Measurements from ENCODE around the gene UPF3A.
A peak's percentile ranks its signal among the peaks of the same experiment; 100 is the strongest.
"Not testable (repeated sequence)": the region's sequence is repeated elsewhere in the genome, so short reads cannot be mapped to it uniquely, and the experiment has no call there.

UPF3A gene

GRCh38 chr13:114281351-114282040 is at the start of gene UPF3A:
UPF3A (plus strand) TSS chr13:114281601; CDS start chr13:114281640, 39 bp downstream.
- peak; percentile 79 for DNase-seq (ENCODE audit: low read depth)

GRCh38 chr13:114231886-114232285 is 49.5 kb upstream of the UPF3A start:
- no peak for DNase-seq (ENCODE audit: low read depth)

GRCh38 chr13:114234266-114234644 is 47.1 kb upstream of the UPF3A start:
- DNase-seq (ENCODE audit: low read depth): no peak

GRCh38 chr13:114234645-114235421 is 46.6 kb upstream of the UPF3A start, which contains the start of gene CDC16:
CDC16 (plus strand) TSS chr13:114234897; CDS start chr13:114235085, 188 bp downstream.
- peak; percentile 89 for DNase-seq (ENCODE audit: low read depth)

GRCh38 chr13:114235697-114236096 is 45.7 kb upstream of the UPF3A start:
- no peak for DNase-seq (ENCODE audit: low read depth)

GRCh38 chr13:114236227-114236626 is 45.2 kb upstream of the UPF3A start:
- DNase-seq (ENCODE audit: low read depth): no peak

- no peak for DNase-seq (ENCODE audit: low read depth)
Measured at GRCh38 chr13:114237415-114238112, 43.8 kb upstream of the UPF3A start.

GRCh38 chr13:114241918-114242317 is 39.5 kb upstream of the UPF3A start:
- no peak for DNase-seq (ENCODE audit: low read depth)

- DNase-seq (ENCODE audit: low read depth): no peak
Measured at GRCh38 chr13:114243971-114244370, 37.4 kb upstream of the UPF3A start.

- no peak for DNase-seq (ENCODE audit: low read depth)
Measured at GRCh38 chr13:114244637-114245036, 36.8 kb upstream of the UPF3A start.

- DNase-seq (ENCODE audit: low read depth): no peak
Measured at GRCh38 chr13:114248011-114248410, 33.4 kb upstream of the UPF3A start.

GRCh38 chr13:114249077-114249476 is 32.3 kb upstream of the UPF3A start:
- DNase-seq (ENCODE audit: low read depth): no peak

GRCh38 chr13:114251639-114252440 is 29.6 kb upstream of the UPF3A start:
- not testable (repeated sequence) for DNase-seq (ENCODE audit: low read depth)

GRCh38 chr13:114256547-114256946 is 24.9 kb upstream of the UPF3A start:
- no peak for DNase-seq (ENCODE audit: low read depth)

- no peak for DNase-seq (ENCODE audit: low read depth)
Measured at GRCh38 chr13:114257014-114257413, 24.4 kb upstream of the UPF3A start.

GRCh38 chr13:114258589-114258988 is 22.8 kb upstream of the UPF3A start:
- no peak for DNase-seq (ENCODE audit: low read depth)

GRCh38 chr13:114259374-114259773 is 22.0 kb upstream of the UPF3A start:
- DNase-seq (ENCODE audit: low read depth): no peak

- no peak for DNase-seq (ENCODE audit: low read depth)
Measured at GRCh38 chr13:114259974-114260373, 21.4 kb upstream of the UPF3A start.

GRCh38 chr13:114260814-114261213 is 20.6 kb upstream of the UPF3A start:
- no peak for DNase-seq (ENCODE audit: low read depth)

GRCh38 chr13:114261328-114261965 is 20.0 kb upstream of the UPF3A start:
- DNase-seq (ENCODE audit: low read depth): no peak

- peak; percentile 9 for DNase-seq (ENCODE audit: low read depth)
Measured at GRCh38 chr13:114263578-114263977, 17.8 kb upstream of the UPF3A start.

All from activated gamma-delta T cell treated with anti-CD3 and anti-CD28 coated beads, Interleukin-2, amount 50 U/mL, for 16 hours (primary cell).